ENCODE data around the gene STX12. TPM values are rescaled to one million over a fixed set of nuclear protein-coding genes. Genes with fewer than 3 reads are reported as not detected.
A peak's percentile ranks its signal among the peaks of the same experiment; 100 is the strongest.
"Not testable (repeated sequence)": the region's sequence is repeated elsewhere in the genome, so short reads cannot be mapped to it uniquely, and the experiment has no call there.

STX12 gene
- total RNA-seq, 1 donor from 2014 or later, result 45.6 TPM

GRCh38 chr1:27830621-27831440, 57.8 kb downstream of the STX12 start, which contains the start of gene PPP1R8:
PPP1R8 (plus strand) TSS chr1:27830782; CDS start chr1:27830836, 54 bp downstream.
- peak; percentile 96 for ATAC-seq

GRCh38 chr1:27831568-27832410, 58.8 kb downstream of the STX12 start:
- no peak for ATAC-seq

- no peak for ATAC-seq
These were observed 59.7 kb downstream of the STX12 start for GRCh38 chr1:27832762-27833161.

- no peak for ATAC-seq
These were observed 60.5 kb downstream of the STX12 start for GRCh38 chr1:27833470-27833869.

GRCh38 chr1:27835046-27835445, 62.0 kb downstream of the STX12 start:
- no peak for ATAC-seq

GRCh38 chr1:27835501-27835900, 62.5 kb downstream of the STX12 start:
- no peak for ATAC-seq

- ATAC-seq, result no peak
These were observed 76.9 kb downstream of the STX12 start for GRCh38 chr1:27849951-27850350.

- ATAC-seq, result no peak
These were observed 82.1 kb downstream of the STX12 start for GRCh38 chr1:27855085-27855484.

GRCh38 chr1:27856561-27857343, 83.7 kb downstream of the STX12 start:
- no peak for ATAC-seq

GRCh38 chr1:27857552-27857951, 84.5 kb downstream of the STX12 start:
- not testable (repeated sequence) for ATAC-seq

- ATAC-seq, result peak; percentile 88
These were observed 85.3 kb downstream of the STX12 start for GRCh38 chr1:27858072-27858948.

GRCh38 chr1:27858949-27859576, 86.0 kb downstream of the STX12 start:
- no peak for ATAC-seq

GRCh38 chr1:27861436-27861835, 88.4 kb downstream of the STX12 start:
- no peak for ATAC-seq

- ATAC-seq, result no peak
These were observed 89.0 kb downstream of the STX12 start for GRCh38 chr1:27862004-27862403.

GRCh38 chr1:27862671-27863537, 89.9 kb downstream of the STX12 start:
- ATAC-seq, result peak; percentile 87

- peak; percentile 34 for ATAC-seq
These were observed 90.5 kb downstream of the STX12 start for GRCh38 chr1:27863538-27863915.

- ATAC-seq, result peak; percentile 58
These were observed 91.4 kb downstream of the STX12 start for GRCh38 chr1:27864264-27864895.

GRCh38 chr1:27865821-27866220, 92.8 kb downstream of the STX12 start:
- no peak for ATAC-seq

- no peak for ATAC-seq
These were observed 95.5 kb downstream of the STX12 start for GRCh38 chr1:27868556-27868931.

Measured in esophagus mucosa (tissue), 1 donor.